ENCODE data around the gene PCDH1.

- TF ChIP-seq CTCF (conservative IDR thresholded peaks at IDR 0.05) (no peak), ZFX (IDR thresholded peaks at IDR 0.05) (no peak)
Measured at GRCh38 chr5:141841378-141842180, 36.6 kb downstream of the PCDH1 start.

All from C4-2B (cell line).